ENCODE data around the gene ACTR1A. TPM values are rescaled to one million over a fixed set of nuclear protein-coding genes. Genes with fewer than 3 reads are reported as not detected.

Gene ACTR1A
- total RNA-seq, 1 experiment from 2014 or later: 128 TPM

DNA sequence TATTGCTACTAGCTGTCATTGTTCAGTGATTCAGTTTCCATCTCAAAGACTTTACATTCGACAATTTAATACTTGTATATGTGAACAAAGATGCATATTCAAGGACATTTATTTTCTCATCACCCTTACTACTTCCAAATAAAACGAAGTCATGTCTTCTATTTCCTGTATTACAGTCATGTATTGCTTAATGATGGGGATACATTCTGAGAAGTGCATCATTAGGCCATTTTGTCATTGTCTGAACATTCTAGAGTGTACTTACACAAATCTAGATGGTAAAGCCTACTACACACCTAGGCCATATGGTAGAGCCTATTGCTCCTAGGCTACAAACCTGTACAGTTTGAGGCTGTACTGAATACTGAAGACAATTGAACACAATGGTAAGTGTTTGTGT lies 57.7 kb downstream of the ACTR1A start:
- POLR2A ChIA-PET (ENCODE audit: low non-redundant PET): no interaction called here
- no peak overlapping the region for H3K4me3 ChIP-seq (ENCODE audit: low read depth, low read length, poor library complexity, severe bottlenecking)
- BruUV-seq (replicated peaks): no TSS peak
- no peak overlapping the region for H3K27ac ChIP-seq (ENCODE audit: low read depth, low read length, poor library complexity, severe bottlenecking)
- no peaks in the 10 kb centered on the region for H3K36me3 ChIP-seq (ENCODE audit: insufficient read depth, low read length, poor library complexity, severe bottlenecking)
- intact Hi-C loops (cut with micrococcal nuclease; ENCODE audit: unreplicated experiment): no loop called here
- DNase-seq (ENCODE audit: low spot score): no peak
- TF ChIP-seq EZH2 (IDR thresholded peaks at IDR 0.05; ENCODE audit: borderline replicate concordance, low read depth, low read length, poor library complexity, severe bottlenecking) (no peak), CTCF (conservative IDR thresholded peaks at IDR 0.05; ENCODE audit: low read depth, low read length) (no peak)
- H3K4me1 ChIP-seq (ENCODE audit: insufficient read depth, low read length, poor library complexity, severe bottlenecking): no peaks in the 10 kb centered on the region
- H3K9me3 ChIP-seq (ENCODE audit: low read depth, low read length, poor library complexity, severe bottlenecking): no peaks in the 10 kb centered on the region
- no peaks in the 10 kb centered on the region for H3K27me3 ChIP-seq (replicated peaks; ENCODE audit: insufficient read depth, low read depth, low read length, poor library complexity)
- CTCF ChIA-PET: no interaction called here

GRCh38 chr10:102438374-102438773 lies 64.1 kb downstream of the ACTR1A start:
- ChIA-PET POLR2A (ENCODE audit: low non-redundant PET) (no interaction called here), CTCF (no interaction called here)
- H3K4me3 ChIP-seq (ENCODE audit: low read depth, low read length, poor library complexity, severe bottlenecking): no peak overlapping the region
- DNase-seq (ENCODE audit: low spot score): no peak
- BruUV-seq (replicated peaks): no TSS peak
- no peaks in the 10 kb centered on the region for H3K27me3 ChIP-seq (replicated peaks; ENCODE audit: insufficient read depth, low read depth, low read length, poor library complexity)
- TF ChIP-seq EZH2 (IDR thresholded peaks at IDR 0.05; ENCODE audit: borderline replicate concordance, low read depth, low read length, poor library complexity, severe bottlenecking) (no peak), CTCF (conservative IDR thresholded peaks at IDR 0.05; ENCODE audit: low read depth, low read length) (no peak)
- H3K4me1 ChIP-seq (ENCODE audit: insufficient read depth, low read length, poor library complexity, severe bottlenecking): peaks cover 6% of the 10 kb centered on the region
- intact Hi-C loops (cut with micrococcal nuclease; ENCODE audit: unreplicated experiment): no loop called here
- no peak overlapping the region for H3K27ac ChIP-seq (ENCODE audit: low read depth, low read length, poor library complexity, severe bottlenecking)
- no peaks in the 10 kb centered on the region for H3K36me3 ChIP-seq (ENCODE audit: insufficient read depth, low read length, poor library complexity, severe bottlenecking)
- H3K9me3 ChIP-seq (ENCODE audit: low read depth, low read length, poor library complexity, severe bottlenecking): no peaks in the 10 kb centered on the region

DNA sequence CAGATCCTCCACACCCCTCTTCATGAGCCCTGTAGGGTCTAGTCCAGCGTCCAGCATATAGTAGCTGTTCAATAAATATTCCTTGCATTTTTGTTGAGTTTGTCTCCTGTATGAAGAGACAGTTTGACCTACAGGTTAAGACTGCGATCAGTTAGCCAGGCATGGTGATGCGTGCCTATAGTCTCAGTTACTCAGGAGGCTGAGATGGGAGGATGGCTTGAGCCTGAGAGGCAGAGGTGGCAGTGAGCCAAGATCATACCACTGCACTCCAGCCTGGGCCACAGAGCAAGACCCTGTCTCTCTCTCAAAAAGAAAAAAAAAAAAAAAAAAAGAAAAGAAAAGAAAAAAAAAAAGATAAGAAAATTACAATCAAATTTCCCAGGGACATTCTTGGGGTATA lies 65.0 kb downstream of the ACTR1A start:
- intact Hi-C loops (cut with micrococcal nuclease; ENCODE audit: unreplicated experiment): no loop called here
- CTCF ChIA-PET: no interaction called here
- peaks cover 6% of the 10 kb centered on the region for H3K4me1 ChIP-seq (ENCODE audit: insufficient read depth, low read length, poor library complexity, severe bottlenecking)
- no peak overlapping the region for H3K27ac ChIP-seq (ENCODE audit: low read depth, low read length, poor library complexity, severe bottlenecking)
- POLR2A ChIA-PET (ENCODE audit: low non-redundant PET): no interaction called here
- H3K36me3 ChIP-seq (ENCODE audit: insufficient read depth, low read length, poor library complexity, severe bottlenecking): no peaks in the 10 kb centered on the region
- no peak overlapping the region for H3K4me3 ChIP-seq (ENCODE audit: low read depth, low read length, poor library complexity, severe bottlenecking)
- H3K27me3 ChIP-seq (replicated peaks; ENCODE audit: insufficient read depth, low read depth, low read length, poor library complexity): no peaks in the 10 kb centered on the region
- TF ChIP-seq EZH2 (IDR thresholded peaks at IDR 0.05; ENCODE audit: borderline replicate concordance, low read depth, low read length, poor library complexity, severe bottlenecking) (no peak), CTCF (conservative IDR thresholded peaks at IDR 0.05; ENCODE audit: low read depth, low read length) (no peak)
- DNase-seq (ENCODE audit: low spot score): no peak
- no peaks in the 10 kb centered on the region for H3K9me3 ChIP-seq (ENCODE audit: low read depth, low read length, poor library complexity, severe bottlenecking)
- BruUV-seq (replicated peaks): no TSS peak
